Immature natural killer cell (primary cell): ENCODE data around the gene HCFC1. TPM values are rescaled to one million over a fixed set of nuclear protein-coding genes. Genes with fewer than 3 reads are reported as not detected.
A peak's percentile ranks its signal among the peaks of the same experiment; 100 is the strongest.

Experiments
- DNase-seq, 3 donors: peaks; one replicate each; pipeline ENCODE4 v3.0.0; 2022; ENCODE audit warnings: mixed read lengths in 1 of 3
- H3K27ac Mint-ChIP-seq, 6 donors: one replicate each; pipeline ENCODE4 v1.8.0; 2020; ENCODE audit warnings: mixed read lengths in 6 of 6, mild to moderate bottlenecking in 5 of 6, inconsistent platforms in 4 of 6, moderate library complexity in 3 of 6
- H3K27me3 Mint-ChIP-seq, 3 donors: one replicate each; pipeline ENCODE4 v1.8.0; 2020 to 2021; ENCODE audit warnings: low read depth in 3 of 3, mild to moderate bottlenecking in 3 of 3, mixed read lengths in 3 of 3, moderate library complexity in 3 of 3, inconsistent platforms in 1 of 3
- H3K36me3 Mint-ChIP-seq, 3 donors: one replicate each; pipeline ENCODE4 v1.8.0; 2020; ENCODE audit warnings: mixed read lengths in 3 of 3, inconsistent platforms in 2 of 3, mild to moderate bottlenecking in 2 of 3
- H3K4me1 Mint-ChIP-seq, 2 donors: one replicate each; pipeline ENCODE4 v1.8.0; 2020; ENCODE audit warnings: inconsistent platforms in 2 of 2, mild to moderate bottlenecking in 2 of 2, mixed read lengths in 2 of 2, moderate library complexity in 1 of 2
- H3K4me3 Mint-ChIP-seq, 5 donors: one replicate each; pipeline ENCODE4 v1.8.0; 2020; ENCODE audit warnings: mild to moderate bottlenecking in 5 of 5, mixed read lengths in 5 of 5, inconsistent platforms in 3 of 5, moderate library complexity in 3 of 5
- H3K9me3 Mint-ChIP-seq, 6 donors: one replicate each; pipeline ENCODE4 v1.8.0; 2020; ENCODE audit warnings: mild to moderate bottlenecking in 6 of 6, mixed read lengths in 6 of 6, inconsistent platforms in 4 of 6, moderate library complexity in 3 of 6
- polyA plus RNA-seq, 3 donors: library from polyadenylated mRNA; unstranded; fragments of 300-500 nt; fragmentation: Illumina TruSeq; gene quantifications; one replicate each; pipeline ENCODE4 v1.2.3, GENCODE V29; 2021

Gene HCFC1
- polyA plus RNA-seq, 3 donors from 2014 or later: 1.0 to 14.6 (median 2.9) TPM

- peak overlapping the region; percentile 92 to 98 (median 97) for H3K27ac Mint-ChIP-seq
- peaks cover 0 to 3% (median 3%) of the 10 kb centered on the region in 3 donors for H3K36me3 Mint-ChIP-seq
- no peak for DNase-seq
- H3K27me3 Mint-ChIP-seq: peaks cover 11 to 21% (median 19%) of the 10 kb centered on the region in 3 donors
- H3K4me1 Mint-ChIP-seq: peaks cover 54 to 66% of the 10 kb centered on the region in 2 donors
- H3K4me3 Mint-ChIP-seq: peak overlapping the region; percentile 89 to 94 (median 93)
- peaks cover 0 to 1% (median 0%) of the 10 kb centered on the region in 6 donors for H3K9me3 Mint-ChIP-seq
Observed at GRCh38 chrX:153922932-153923857, 48.4 kb downstream of the HCFC1 start.

GRCh38 chrX:153921511-153922446 is 49.8 kb downstream of the HCFC1 start:
- no peak for DNase-seq
- Mint-ChIP-seq H3K36me3 (peaks cover 3 to 11% (median 6%) of the 10 kb centered on the region in 3 donors), H3K27ac (peak overlapping the region; percentile 17 to 93 (median 84)), H3K4me1 (peaks cover 42 to 55% of the 10 kb centered on the region in 2 donors), H3K9me3 (peaks cover 0 to 1% (median 0%) of the 10 kb centered on the region in 6 donors), H3K27me3 (peaks cover 6 to 16% (median 10%) of the 10 kb centered on the region in 3 donors), H3K4me3 (peak overlapping the region; percentile 65 to 94 (median 68))

- H3K27ac Mint-ChIP-seq: peak overlapping the region in 1 of 6 donors; percentile 46
- no peak overlapping the region for H3K4me3 Mint-ChIP-seq
- H3K27me3 Mint-ChIP-seq: peaks cover 5 to 14% (median 7%) of the 10 kb centered on the region in 3 donors
- peaks cover 0 to 1% (median 0%) of the 10 kb centered on the region in 6 donors for H3K9me3 Mint-ChIP-seq
- peaks cover 40 to 50% of the 10 kb centered on the region in 2 donors for H3K4me1 Mint-ChIP-seq
- no peak for DNase-seq
- peaks cover 3 to 16% (median 11%) of the 10 kb centered on the region in 3 donors for H3K36me3 Mint-ChIP-seq
Observed at GRCh38 chrX:153921070-153921469, 50.5 kb downstream of the HCFC1 start.

- peaks cover 5 to 21% (median 15%) of the 10 kb centered on the region in 3 donors for H3K36me3 Mint-ChIP-seq
- DNase-seq: no peak
- no peak overlapping the region for H3K4me3 Mint-ChIP-seq
- H3K27me3 Mint-ChIP-seq: peaks cover 3 to 12% (median 5%) of the 10 kb centered on the region in 3 donors
- no peaks in the 10 kb centered on the region for H3K9me3 Mint-ChIP-seq
- H3K27ac Mint-ChIP-seq: no peak overlapping the region
- peaks cover 37 to 48% of the 10 kb centered on the region in 2 donors for H3K4me1 Mint-ChIP-seq
Observed at GRCh38 chrX:153920546-153920945, 51.1 kb downstream of the HCFC1 start.

- Mint-ChIP-seq H3K4me1 (peaks cover 24 to 35% of the 10 kb centered on the region in 2 donors), H3K9me3 (no peaks in the 10 kb centered on the region), H3K27me3 (peaks cover under 1 to 5% (median 3%) of the 10 kb centered on the region in 3 donors), H3K4me3 (no peak overlapping the region), H3K27ac (no peak overlapping the region), H3K36me3 (peaks cover 5 to 21% (median 15%) of the 10 kb centered on the region in 3 donors)
- no peak for DNase-seq
Observed at GRCh38 chrX:153919281-153919680, 52.3 kb downstream of the HCFC1 start.

GRCh38 chrX:153917869-153918268 is 53.7 kb downstream of the HCFC1 start:
- peaks cover 5 to 24% (median 15%) of the 10 kb centered on the region in 3 donors for H3K36me3 Mint-ChIP-seq
- DNase-seq: no peak
- H3K4me3 Mint-ChIP-seq: no peak overlapping the region
- peak overlapping the region in 1 of 6 donors; percentile 57 for H3K27ac Mint-ChIP-seq
- no peaks in the 10 kb centered on the region for H3K9me3 Mint-ChIP-seq
- peaks cover 12 to 21% of the 10 kb centered on the region in 2 donors for H3K4me1 Mint-ChIP-seq
- peaks cover 0 to 5% (median 3%) of the 10 kb centered on the region in 3 donors for H3K27me3 Mint-ChIP-seq

GRCh38 chrX:153913701-153914100 is 57.9 kb downstream of the HCFC1 start:
- Mint-ChIP-seq H3K27ac (no peak overlapping the region), H3K4me3 (no peak overlapping the region), H3K36me3 (peaks cover 7 to 31% (median 22%) of the 10 kb centered on the region in 3 donors), H3K4me1 (peaks cover 0 to 4% of the 10 kb centered on the region in 2 donors), H3K9me3 (no peaks in the 10 kb centered on the region), H3K27me3 (peaks cover 0 to 5% (median 3%) of the 10 kb centered on the region in 3 donors)
- no peak for DNase-seq

- no peaks in the 10 kb centered on the region for H3K9me3 Mint-ChIP-seq
- peaks cover 0 to 5% (median 3%) of the 10 kb centered on the region in 3 donors for H3K27me3 Mint-ChIP-seq
- no peak overlapping the region for H3K27ac Mint-ChIP-seq
- no peak overlapping the region for H3K4me3 Mint-ChIP-seq
- H3K36me3 Mint-ChIP-seq: peaks cover 7 to 29% (median 22%) of the 10 kb centered on the region in 3 donors
- no peak for DNase-seq
- peaks cover 0 to 4% of the 10 kb centered on the region in 2 donors for H3K4me1 Mint-ChIP-seq
Observed at GRCh38 chrX:153913211-153913610, 58.4 kb downstream of the HCFC1 start.

- H3K27ac Mint-ChIP-seq: peak overlapping the region in 2 of 6 donors; percentile 39 to 51
- no peak overlapping the region for H3K4me3 Mint-ChIP-seq
- peaks cover 7 to 20% (median 16%) of the 10 kb centered on the region in 3 donors for H3K36me3 Mint-ChIP-seq
- peaks cover 0 to 2% (median 1%) of the 10 kb centered on the region in 3 donors for H3K27me3 Mint-ChIP-seq
- no peak for DNase-seq
- H3K9me3 Mint-ChIP-seq: no peaks in the 10 kb centered on the region
- H3K4me1 Mint-ChIP-seq: peaks cover 6 to 8% of the 10 kb centered on the region in 2 donors
Observed at GRCh38 chrX:153911798-153912197, 59.8 kb downstream of the HCFC1 start.

- no peak overlapping the region for H3K4me3 Mint-ChIP-seq
- H3K9me3 Mint-ChIP-seq: no peaks in the 10 kb centered on the region
- no peak overlapping the region for H3K27ac Mint-ChIP-seq
- peaks cover 5 to 10% (median 7%) of the 10 kb centered on the region in 3 donors for H3K36me3 Mint-ChIP-seq
- H3K4me1 Mint-ChIP-seq: peaks cover 19 to 20% of the 10 kb centered on the region in 2 donors
- DNase-seq: no peak
- H3K27me3 Mint-ChIP-seq: peaks cover 3 to 9% (median 6%) of the 10 kb centered on the region in 3 donors
Observed at GRCh38 chrX:153910446-153910845, 61.2 kb downstream of the HCFC1 start.

- no peaks in the 10 kb centered on the region for H3K9me3 Mint-ChIP-seq
- H3K36me3 Mint-ChIP-seq: peaks cover 5 to 10% (median 7%) of the 10 kb centered on the region in 3 donors
- peaks cover 20 to 22% of the 10 kb centered on the region in 2 donors for H3K4me1 Mint-ChIP-seq
- peaks cover 3 to 9% (median 6%) of the 10 kb centered on the region in 3 donors for H3K27me3 Mint-ChIP-seq
- no peak overlapping the region for H3K4me3 Mint-ChIP-seq
- no peak for DNase-seq
- H3K27ac Mint-ChIP-seq: no peak overlapping the region
Observed at GRCh38 chrX:153909980-153910360, 61.6 kb downstream of the HCFC1 start.

GRCh38 chrX:153909024-153909979 is 62.3 kb downstream of the HCFC1 start:
- Mint-ChIP-seq H3K4me3 (no peak overlapping the region), H3K9me3 (no peaks in the 10 kb centered on the region), H3K27me3 (peaks cover 3 to 9% (median 6%) of the 10 kb centered on the region in 3 donors), H3K4me1 (peaks cover 23 to 26% of the 10 kb centered on the region in 2 donors), H3K27ac (peak overlapping the region in 2 of 6 donors; percentile 10 to 20), H3K36me3 (peaks cover 5 to 10% (median 7%) of the 10 kb centered on the region in 3 donors)
- DNase-seq: no peak
